Gastroesophageal sphincter (tissue), 4 donors: ENCODE results near the gene CPNE4. TPM values are rescaled to one million over a fixed set of nuclear protein-coding genes. Genes with fewer than 3 reads are reported as not detected.

Experiments used
- ATAC-seq: fragments of 150-250 bp; one replicate; pipeline ENCODE4 v1.9.1; 2016; ENCODE audit warnings: mild to moderate bottlenecking, moderate library complexity
- H3K27ac ChIP-seq, 4 donors: fragments of 200-600 bp; sonication (generic) in 3 of 4; 1 replicate in 3 of 4; 2 replicates in 1 of 4; pipeline ENCODE4 v1.5.1; 2016 to 2019
- H3K27me3 ChIP-seq: fragments of 200-600 bp; sonication (generic); one replicate; pipeline ENCODE4 v1.5.1; 2019
- H3K36me3 ChIP-seq, 2 donors: fragments of 200-600 bp; sonication (generic); one replicate each; pipeline ENCODE4 v1.5.1; 2019; ENCODE audit warnings: control low read depth in 1 of 2
- H3K4me1 ChIP-seq, 3 donors: fragments of 200-600 bp; sonication (generic); 1 replicate in 2 of 3; 2 replicates in 1 of 3; pipeline ENCODE4 v1.5.1; 2016 to 2019; ENCODE audit warnings: control low read depth in 2 of 3
- H3K4me3 ChIP-seq, 2 donors: fragments of 200-600 bp; sonication (generic); one replicate each; pipeline ENCODE4 v1.5.1; 2019; ENCODE audit warnings: mild to moderate bottlenecking in 1 of 2, moderate library complexity in 1 of 2
- H3K9me3 ChIP-seq, 3 donors: fragments of 200-600 bp; sonication (generic); one replicate each; pipeline ENCODE4 v1.5.1; 2017 to 2019; ENCODE audit warnings: control low read depth in 2 of 3
- CTCF ChIP-seq, 4 experiments: fragments of 200-600 bp in 2 of 4; fragments of 450-650 bp in 2 of 4; sonication (generic) in 1 of 4; IDR thresholded peaks; one replicate each; pipeline ENCODE4 v1.5.1; 2017 to 2019; ENCODE audit warnings: antibody characterized with exemption in 4 of 4, mild to moderate bottlenecking in 2 of 4, moderate library complexity in 2 of 4
- EP300 ChIP-seq: sonication (generic); formaldehyde crosslinking; IDR thresholded peaks from one replicate; pipeline ENCODE4 v1.6.1; 2017; ENCODE audit warnings: antibody characterized with exemption, mild to moderate bottlenecking
- POLR2A ChIP-seq, 2 donors: fragments of 450-650 bp; IDR thresholded peaks; one replicate each; pipeline ENCODE4 v1.6.1; 2017; ENCODE audit warnings: antibody characterized with exemption in 2 of 2, mild to moderate bottlenecking in 2 of 2, moderate library complexity in 1 of 2
- POLR2AphosphoS5 ChIP-seq: sonication (generic); formaldehyde crosslinking; IDR thresholded peaks from one replicate; pipeline ENCODE4 v1.6.1; 2017; ENCODE audit warnings: antibody characterized with exemption
- WGBS, 2 donors: methylation state at CpG; one replicate each; pipeline ENCODE4 v1.1.5; 2018; ENCODE audit warnings: low coverage in 1 of 2; 5-methylcytosine and 5-hydroxymethylcytosine counted together
- total RNA-seq, 4 donors: library from RNA; depleted of rRNA; stranded (reverse); fragments of >200 nt; gene quantifications; one replicate each; pipeline ENCODE4 v1.1.0, GENCODE V29; 2016

The CPNE4 gene
- total RNA-seq, 4 donors from 2014 or later = not detected

- 0 to 8% methylated on average over 1 of the region's 1 CpG for WGBS, 2 donors
- H3K36me3 ChIP-seq = no peaks in the 10 kb centered on the region
- TF ChIP-seq POLR2A (IDR thresholded peaks at IDR 0.05) (no peak), CTCF (IDR thresholded peaks at IDR 0.05) (no peak), POLR2AphosphoS5 (no peak), EP300 (no peak)
These were observed 74.5 kb downstream of the CPNE4 start for GRCh38 chr3:131960324-131960723.

GRCh38 chr3:131957980-131958379 lies 76.8 kb downstream of the CPNE4 start:
- no peak for ATAC-seq
- no peak overlapping the region for H3K27ac ChIP-seq
- WGBS, 2 donors = 41 to 92% methylated on average over 1 of the region's 1 CpG
- H3K9me3 ChIP-seq = no peaks in the 10 kb centered on the region
- H3K36me3 ChIP-seq = no peaks in the 10 kb centered on the region
- no peaks in the 10 kb centered on the region for H3K4me1 ChIP-seq
- peaks cover 11% of the 10 kb centered on the region for H3K27me3 ChIP-seq
- H3K4me3 ChIP-seq = no peak overlapping the region
- TF ChIP-seq EP300 (no peak), POLR2A (IDR thresholded peaks at IDR 0.05) (no peak), POLR2AphosphoS5 (no peak), CTCF (IDR thresholded peaks at IDR 0.05) (no peak)

More at GRCh38 chr3:131960324-131960723, 74.5 kb downstream of the CPNE4 start:
- Histone ChIP-seq H3K4me3 (no peak overlapping the region), H3K27me3 (peaks cover 18% of the 10 kb centered on the region), H3K27ac (no peak overlapping the region), H3K4me1 (no peaks in the 10 kb centered on the region), H3K9me3 (no peaks in the 10 kb centered on the region)
- ATAC-seq = no peak

GRCh38 chr3:131957511-131957910 lies 77.3 kb downstream of the CPNE4 start:
- no peak for TF ChIP-seq CTCF (IDR thresholded peaks at IDR 0.05)
- no peak for TF ChIP-seq EP300
- TF ChIP-seq POLR2A (IDR thresholded peaks at IDR 0.05) = no peak
- TF ChIP-seq POLR2AphosphoS5 = no peak
- peaks cover 11% of the 10 kb centered on the region for H3K27me3 ChIP-seq
- WGBS, 2 donors = 64 to 76% methylated on average over 4 to 5 of the region's 5 CpGs
- H3K4me1 ChIP-seq = no peaks in the 10 kb centered on the region
- no peaks in the 10 kb centered on the region for H3K36me3 ChIP-seq
- no peak overlapping the region for H3K27ac ChIP-seq
- no peak for ATAC-seq
- no peak overlapping the region for H3K4me3 ChIP-seq
- no peaks in the 10 kb centered on the region for H3K9me3 ChIP-seq

GRCh38 chr3:131948806-131949205 lies 86.0 kb downstream of the CPNE4 start:
- Histone ChIP-seq H3K36me3 (no peaks in the 10 kb centered on the region), H3K27me3 (peaks cover 4% of the 10 kb centered on the region), H3K4me1 (no peaks in the 10 kb centered on the region), H3K9me3 (no peaks in the 10 kb centered on the region), H3K4me3 (no peak overlapping the region), H3K27ac (no peak overlapping the region)
- TF ChIP-seq EP300 = no peak
- no peak for TF ChIP-seq CTCF (IDR thresholded peaks at IDR 0.05)
- no peak for TF ChIP-seq POLR2AphosphoS5
- TF ChIP-seq POLR2A (IDR thresholded peaks at IDR 0.05) = no peak
- 30 to 75% methylated on average over 1 of the region's 1 CpG for WGBS, 2 donors
- ATAC-seq = no peak

- Histone ChIP-seq H3K27me3 (peaks cover 4% of the 10 kb centered on the region), H3K36me3 (no peaks in the 10 kb centered on the region), H3K9me3 (no peaks in the 10 kb centered on the region), H3K4me1 (no peaks in the 10 kb centered on the region), H3K27ac (no peak overlapping the region), H3K4me3 (no peak overlapping the region)
- 67 to 83% methylated on average over 1 of the region's 1 CpG for WGBS, 2 donors
- no peak for ATAC-seq
- no peak for TF ChIP-seq POLR2A (IDR thresholded peaks at IDR 0.05)
- TF ChIP-seq POLR2AphosphoS5 = no peak
- TF ChIP-seq CTCF (IDR thresholded peaks at IDR 0.05) = no peak
- TF ChIP-seq EP300 = no peak
These were observed 90.1 kb downstream of the CPNE4 start for GRCh38 chr3:131944676-131945075.
